Hypothalamus (tissue), 51 donors: ENCODE measurements around the gene SPPL3.
"Not testable (repeated sequence)": the region's sequence is repeated elsewhere in the genome, so short reads cannot be mapped to it uniquely, and the experiment has no call there.

ENCODE experiments used
- DNase-seq, 51 donors: peaks; one replicate each; lab custom pipeline; 2025; lab: John Stamatoyannopoulos, UW

SPPL3 gene

GRCh38 chr12:120922279-120922678, 18.1 kb upstream of the SPPL3 start:
- DNase-seq: no peak

GRCh38 chr12:120921637-120922036, 17.5 kb upstream of the SPPL3 start:
- DNase-seq: no peak

GRCh38 chr12:120920178-120920577, 16.0 kb upstream of the SPPL3 start:
- no peak for DNase-seq

- DNase-seq: no peak
Measured at GRCh38 chr12:120917748-120918147, 13.6 kb upstream of the SPPL3 start.

GRCh38 chr12:120916561-120916960, 12.4 kb upstream of the SPPL3 start:
- no peak for DNase-seq

- no peak for DNase-seq
Measured at GRCh38 chr12:120914794-120915193, 10.6 kb upstream of the SPPL3 start.

- no peak for DNase-seq
Measured at GRCh38 chr12:120909633-120910298, 5.6 kb upstream of the SPPL3 start.

- DNase-seq: no peak
Measured at GRCh38 chr12:120905856-120906384, 1.8 kb upstream of the SPPL3 start.

- peak in 45 of 51 donors; percentile 20 to 72 (median 46) for DNase-seq
Measured at GRCh38 chr12:120903412-120904196, 554 bp downstream of the SPPL3 start.

- DNase-seq: peak in 1 of 51 donors; percentile 39
Measured at GRCh38 chr12:120902846-120903411, 1.2 kb downstream of the SPPL3 start.

- no peak for DNase-seq
Measured at GRCh38 chr12:120901818-120902217, 2.3 kb downstream of the SPPL3 start.

GRCh38 chr12:120901101-120901500, 3.1 kb downstream of the SPPL3 start:
- DNase-seq: not testable (repeated sequence)

- DNase-seq: no peak
Measured at GRCh38 chr12:120895532-120895931, 8.6 kb downstream of the SPPL3 start.

GRCh38 chr12:120892265-120892664, 11.9 kb downstream of the SPPL3 start:
- no peak for DNase-seq

GRCh38 chr12:120890963-120891362, 13.2 kb downstream of the SPPL3 start:
- DNase-seq: no peak

- DNase-seq: no peak
Measured at GRCh38 chr12:120887253-120888043, 16.7 kb downstream of the SPPL3 start.

- no peak for DNase-seq
Measured at GRCh38 chr12:120886199-120887018, 17.7 kb downstream of the SPPL3 start.

GRCh38 chr12:120885521-120885920, 18.6 kb downstream of the SPPL3 start:
- DNase-seq: no peak

- no peak for DNase-seq
Measured at GRCh38 chr12:120884644-120885043, 19.5 kb downstream of the SPPL3 start.

GRCh38 chr12:120882055-120882555, 22.1 kb downstream of the SPPL3 start:
- no peak for DNase-seq
